Neuron (in vitro differentiated cells): ENCODE measurements around the gene CYFIP2.

Experiments used
- H2AFZ ChIP-seq: one replicate; pipeline ENCODE4 v1.6.1; 2013; ENCODE audit warnings: low read depth, mild to moderate bottlenecking, inconsistent platforms, low read length, moderate library complexity
- H3K27me3 ChIP-seq: one replicate; pipeline ENCODE4 v1.6.1; 2013; ENCODE audit warnings: low read length; ENCODE audit not compliant: insufficient read depth
- H3K36me3 ChIP-seq: one replicate; pipeline ENCODE4 v1.6.1; 2013; ENCODE audit warnings: low read length; ENCODE audit not compliant: insufficient read depth
- H3K4me1 ChIP-seq: one replicate; pipeline ENCODE4 v1.6.1; 2013; ENCODE audit warnings: low read length; ENCODE audit not compliant: insufficient read depth
- H3K4me3 ChIP-seq: 2 replicates; pipeline ENCODE4 v1.5.1; 2013; ENCODE audit warnings: mild to moderate bottlenecking, low read length, moderate library complexity
- H3K9me3 ChIP-seq: one replicate; pipeline ENCODE4 v1.6.1; 2013; ENCODE audit warnings: low read length

CYFIP2 gene

DNA sequence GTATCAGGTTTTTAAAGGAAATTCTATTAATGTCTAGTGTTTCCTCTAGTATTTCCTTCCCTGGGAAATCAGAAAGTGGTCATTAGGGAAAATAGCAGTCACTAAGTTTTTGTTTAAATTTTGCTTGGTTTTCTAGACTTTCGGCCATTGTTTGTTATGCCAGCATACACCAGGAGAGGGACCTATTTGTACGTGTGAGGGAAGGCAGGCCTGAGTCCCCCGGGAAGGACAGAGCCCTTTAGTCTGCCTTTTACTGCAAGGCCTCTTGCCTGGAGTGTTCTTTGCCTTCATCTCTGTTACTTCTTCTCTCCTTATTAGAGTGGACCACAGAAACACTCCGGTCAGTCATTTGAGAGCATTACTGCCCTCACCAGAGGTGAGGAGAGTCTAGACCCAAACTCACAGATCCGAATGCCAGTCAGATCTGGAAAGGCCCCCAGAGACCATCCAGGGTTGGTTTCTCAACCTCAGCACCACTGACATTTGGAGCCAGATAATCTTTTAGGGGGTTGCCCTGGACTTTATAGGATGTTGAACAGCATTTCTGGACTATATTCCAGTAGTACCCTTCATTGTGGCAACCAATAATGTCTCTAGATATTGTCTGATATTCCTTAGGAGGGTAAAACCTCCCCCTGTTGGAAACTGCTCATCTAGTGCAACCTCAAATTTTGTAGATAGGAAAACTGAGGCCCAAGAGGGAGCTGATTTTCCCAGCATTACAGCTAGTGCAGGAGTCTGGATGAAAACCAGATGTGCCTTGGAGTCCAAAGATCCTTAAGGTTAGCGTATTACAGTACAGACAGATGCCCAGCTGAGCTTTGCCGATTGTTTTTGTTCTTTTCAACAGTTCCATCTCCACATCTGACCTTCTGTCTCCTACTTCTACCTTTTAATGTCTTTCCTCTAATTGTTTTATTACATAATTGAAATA lies 101.1 kb downstream of the CYFIP2 start:
- Histone ChIP-seq H2AFZ (no peak overlapping the region), H3K4me1 (peaks cover 12% of the 10 kb centered on the region), H3K27me3 (no peaks in the 10 kb centered on the region), H3K36me3 (peaks cover 41% of the 10 kb centered on the region), H3K9me3 (no peaks in the 10 kb centered on the region), H3K4me3 (no peak overlapping the region)

DNA sequence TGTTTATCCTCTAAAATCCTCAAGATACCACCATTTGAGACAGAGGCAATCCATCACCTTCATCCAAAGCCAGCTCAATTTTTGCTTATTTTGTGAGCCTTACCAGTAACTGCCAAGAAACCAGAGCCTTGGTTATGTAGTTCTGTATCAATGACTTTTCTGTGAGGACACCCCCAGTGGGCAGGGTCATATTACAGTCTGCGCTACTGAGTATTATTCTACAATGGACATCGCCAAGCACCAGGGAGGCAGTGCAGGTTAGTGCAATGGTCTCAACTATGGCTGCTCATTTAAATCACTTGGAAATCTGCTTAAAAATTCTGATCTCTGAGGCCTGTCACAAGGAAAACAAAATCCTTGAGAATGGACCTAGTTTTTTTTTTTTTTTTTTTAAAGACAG lies 103.6 kb downstream of the CYFIP2 start:
- Histone ChIP-seq H3K4me3 (no peak overlapping the region), H3K9me3 (no peaks in the 10 kb centered on the region), H3K4me1 (peaks cover 12% of the 10 kb centered on the region), H3K36me3 (peaks cover 38% of the 10 kb centered on the region), H3K27me3 (no peaks in the 10 kb centered on the region), H2AFZ (no peak overlapping the region)

DNA sequence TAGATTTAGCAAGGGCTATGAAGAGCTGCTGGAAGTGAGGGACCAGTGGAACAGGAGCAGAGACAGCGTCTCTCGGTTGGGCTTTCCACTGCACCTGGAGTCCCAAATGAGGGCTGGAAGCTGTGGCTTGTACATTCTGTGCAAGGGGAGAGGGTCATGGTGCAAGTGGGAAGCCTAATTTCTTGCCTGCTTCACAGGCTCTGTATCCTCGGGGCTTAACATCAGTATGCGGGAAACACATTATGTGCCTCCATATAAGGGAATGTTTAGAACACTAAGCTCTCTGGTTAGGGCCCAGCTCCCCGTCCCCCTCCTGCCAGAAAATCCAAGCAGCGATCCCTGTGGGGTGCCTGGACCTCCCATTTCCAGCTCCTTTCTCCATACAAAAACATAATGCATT lies 105.0 kb downstream of the CYFIP2 start:
- Histone ChIP-seq H3K4me3 (no peak overlapping the region), H3K27me3 (no peaks in the 10 kb centered on the region), H3K9me3 (no peaks in the 10 kb centered on the region), H3K4me1 (peaks cover 12% of the 10 kb centered on the region), H2AFZ (no peak overlapping the region), H3K36me3 (peaks cover 43% of the 10 kb centered on the region)

DNA sequence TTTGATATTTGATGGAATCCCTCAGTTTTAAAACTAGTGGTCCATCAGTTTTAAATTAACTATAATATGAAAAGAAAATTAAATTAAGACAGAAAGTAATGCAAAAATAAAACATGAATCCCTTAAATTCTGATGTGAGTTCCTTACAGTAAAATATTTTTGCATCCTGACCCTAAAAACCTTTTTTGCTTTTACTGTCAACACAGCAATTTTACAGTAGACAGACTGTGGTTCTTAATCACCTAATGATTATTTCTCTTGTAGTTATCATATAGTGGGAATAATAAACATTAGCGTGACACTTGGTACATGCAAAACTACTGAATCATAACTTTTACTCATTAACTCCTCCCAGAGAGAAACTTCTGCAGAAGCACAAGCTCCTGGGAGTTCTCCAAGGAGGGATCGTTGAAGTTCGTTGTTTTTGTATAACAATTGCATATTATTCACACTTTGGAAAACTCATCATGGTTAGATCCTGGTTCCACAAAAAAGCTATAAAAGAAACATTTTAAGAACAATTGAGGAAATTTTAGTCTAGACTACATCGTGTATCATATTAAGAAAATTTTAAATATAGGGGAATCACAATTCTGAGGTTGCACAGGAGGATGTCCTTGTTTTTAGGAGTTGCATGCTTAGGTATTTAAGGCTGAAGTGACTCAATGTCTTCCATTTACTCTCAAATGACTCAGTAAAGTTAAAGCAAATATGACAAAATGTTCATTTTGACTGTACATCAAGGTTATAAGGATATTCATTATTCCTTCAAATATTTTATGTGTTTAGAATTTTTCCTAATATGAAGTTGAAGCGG lies 105.9 kb downstream of the CYFIP2 start:
- Histone ChIP-seq H3K9me3 (no peaks in the 10 kb centered on the region), H3K4me3 (no peak overlapping the region), H3K36me3 (peaks cover 49% of the 10 kb centered on the region), H3K27me3 (no peaks in the 10 kb centered on the region), H2AFZ (no peak overlapping the region), H3K4me1 (peaks cover 12% of the 10 kb centered on the region)

DNA sequence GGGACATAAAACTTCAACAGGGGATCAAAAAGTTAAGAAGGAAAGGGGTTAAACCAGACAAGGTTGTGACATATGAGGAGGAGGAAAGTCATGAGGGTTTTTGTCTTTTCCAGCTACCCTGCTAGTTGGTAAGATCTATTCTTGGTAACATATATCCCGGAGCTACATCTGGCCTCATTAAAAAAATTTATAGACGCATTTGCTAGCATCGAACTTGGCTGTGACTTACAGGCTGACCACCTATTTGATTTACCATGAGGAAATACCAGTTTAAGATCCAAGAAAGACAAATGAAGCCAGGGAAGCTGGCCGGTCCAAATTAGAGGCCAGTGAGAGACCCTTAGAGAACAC lies 106.5 kb downstream of the CYFIP2 start:
- Histone ChIP-seq H3K4me3 (no peak overlapping the region), H3K4me1 (peaks cover 12% of the 10 kb centered on the region), H2AFZ (no peak overlapping the region), H3K9me3 (no peaks in the 10 kb centered on the region), H3K36me3 (peaks cover 46% of the 10 kb centered on the region), H3K27me3 (no peaks in the 10 kb centered on the region)

DNA sequence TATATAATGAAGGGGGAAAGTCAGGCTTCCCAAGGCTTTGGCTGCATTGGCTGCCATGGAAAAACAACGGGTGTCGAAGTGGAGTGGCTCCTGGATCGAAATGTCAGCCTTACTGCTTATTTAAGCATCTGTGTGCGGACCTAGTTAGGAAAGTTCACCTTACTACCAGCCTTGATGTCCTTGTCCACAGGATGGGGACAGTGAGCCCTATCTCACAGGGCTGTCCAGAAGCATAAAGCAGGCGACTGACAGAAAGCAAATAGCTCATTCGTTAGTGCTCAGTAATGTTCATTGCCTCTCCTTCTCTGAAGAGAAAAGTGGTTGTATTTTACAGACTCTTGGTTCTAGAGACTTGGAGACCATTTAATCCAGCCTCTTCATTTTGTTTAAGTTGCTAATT lies 112.6 kb downstream of the CYFIP2 start:
- Histone ChIP-seq H3K4me3 (no peak overlapping the region), H3K9me3 (no peaks in the 10 kb centered on the region), H3K4me1 (no peaks in the 10 kb centered on the region), H2AFZ (no peak overlapping the region), H3K36me3 (peaks cover 69% of the 10 kb centered on the region), H3K27me3 (no peaks in the 10 kb centered on the region)

DNA sequence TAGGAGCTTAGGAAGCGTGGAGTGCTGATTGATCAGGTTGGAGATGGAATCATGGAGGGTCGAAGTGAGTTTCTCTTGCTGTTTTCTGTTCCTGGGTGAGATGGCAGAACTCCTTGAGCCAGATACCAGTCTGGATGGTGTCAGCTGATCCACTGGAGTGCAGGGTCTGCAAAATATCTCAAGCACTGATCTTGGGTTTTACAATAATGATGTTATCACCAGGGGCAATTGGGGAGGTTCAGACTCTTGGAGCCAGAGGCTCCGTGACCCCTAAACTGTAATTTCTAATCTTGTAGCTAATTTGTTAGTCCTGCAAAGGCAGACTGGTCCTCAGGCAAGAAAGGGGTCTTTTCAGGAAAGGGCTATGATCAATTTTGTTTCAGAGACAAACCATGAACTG lies 114.1 kb downstream of the CYFIP2 start:
- Histone ChIP-seq H2AFZ (no peak overlapping the region), H3K27me3 (no peaks in the 10 kb centered on the region), H3K4me3 (no peak overlapping the region), H3K36me3 (peaks cover 69% of the 10 kb centered on the region), H3K9me3 (no peaks in the 10 kb centered on the region), H3K4me1 (no peaks in the 10 kb centered on the region)

DNA sequence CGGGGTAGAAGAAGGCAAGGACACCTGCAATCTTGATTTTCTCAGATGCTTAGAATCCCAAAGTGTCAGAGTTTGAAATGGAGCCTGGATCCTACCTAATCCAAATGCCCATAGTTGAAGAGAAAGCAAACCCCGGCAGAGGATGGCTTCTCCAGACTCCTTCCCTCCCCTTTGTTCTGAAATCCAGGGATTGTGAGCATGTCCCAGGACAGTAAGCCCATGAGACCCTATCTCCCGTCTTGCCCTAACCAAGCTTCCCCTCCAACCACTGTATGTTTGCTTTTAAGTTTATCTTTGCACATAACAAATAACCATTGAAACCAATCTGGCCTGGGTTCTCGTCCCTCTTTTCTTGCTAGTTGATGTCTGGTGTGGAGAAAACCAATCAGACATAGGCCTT lies 115.8 kb downstream of the CYFIP2 start:
- no peak overlapping the region for H3K4me3 ChIP-seq
- no peaks in the 10 kb centered on the region for H3K27me3 ChIP-seq
- peaks cover 62% of the 10 kb centered on the region for H3K36me3 ChIP-seq
- H3K9me3 ChIP-seq, result no peaks in the 10 kb centered on the region
- H2AFZ ChIP-seq, result no peak overlapping the region
- no peaks in the 10 kb centered on the region for H3K4me1 ChIP-seq

DNA sequence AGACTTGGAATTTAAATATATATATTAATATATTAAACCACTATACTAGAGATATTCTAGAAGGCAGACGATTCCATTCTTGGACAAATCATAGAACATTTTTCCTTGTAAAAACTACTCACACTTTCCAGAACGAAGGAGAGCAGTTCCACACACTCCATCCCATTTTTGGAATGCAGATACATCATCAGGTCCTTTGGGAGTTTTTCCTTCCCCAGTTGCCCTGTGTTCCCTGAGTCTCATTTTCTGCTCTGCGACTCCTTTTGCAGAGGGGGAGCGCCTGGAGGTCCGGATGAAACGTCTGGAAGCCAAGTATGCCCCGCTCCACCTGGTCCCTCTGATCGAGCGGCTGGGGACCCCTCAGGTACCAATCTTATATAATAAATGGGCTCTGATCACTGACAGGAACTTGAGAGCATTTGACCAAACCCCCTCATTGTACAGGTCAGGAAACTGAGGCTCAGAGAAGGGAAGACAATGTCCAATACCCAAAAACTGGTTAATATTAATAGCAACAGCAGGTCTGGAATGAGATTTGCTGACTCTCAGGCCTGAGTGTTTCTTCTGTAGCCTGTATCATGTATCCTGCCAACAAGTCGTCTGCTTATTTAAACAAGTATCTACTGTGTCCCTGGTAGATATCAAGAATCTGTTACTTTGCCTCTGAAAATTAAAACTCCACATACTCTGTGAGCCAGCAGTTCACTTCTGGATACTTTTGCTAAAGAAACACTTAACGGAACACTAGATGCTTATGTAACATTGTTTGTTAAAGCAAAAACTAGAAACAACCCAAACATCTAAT lies 117.3 kb downstream of the CYFIP2 start:
- Histone ChIP-seq H3K4me3 (no peak overlapping the region), H3K4me1 (no peaks in the 10 kb centered on the region), H3K9me3 (no peaks in the 10 kb centered on the region), H3K27me3 (no peaks in the 10 kb centered on the region), H3K36me3 (peaks cover 54% of the 10 kb centered on the region), H2AFZ (no peak overlapping the region)

DNA sequence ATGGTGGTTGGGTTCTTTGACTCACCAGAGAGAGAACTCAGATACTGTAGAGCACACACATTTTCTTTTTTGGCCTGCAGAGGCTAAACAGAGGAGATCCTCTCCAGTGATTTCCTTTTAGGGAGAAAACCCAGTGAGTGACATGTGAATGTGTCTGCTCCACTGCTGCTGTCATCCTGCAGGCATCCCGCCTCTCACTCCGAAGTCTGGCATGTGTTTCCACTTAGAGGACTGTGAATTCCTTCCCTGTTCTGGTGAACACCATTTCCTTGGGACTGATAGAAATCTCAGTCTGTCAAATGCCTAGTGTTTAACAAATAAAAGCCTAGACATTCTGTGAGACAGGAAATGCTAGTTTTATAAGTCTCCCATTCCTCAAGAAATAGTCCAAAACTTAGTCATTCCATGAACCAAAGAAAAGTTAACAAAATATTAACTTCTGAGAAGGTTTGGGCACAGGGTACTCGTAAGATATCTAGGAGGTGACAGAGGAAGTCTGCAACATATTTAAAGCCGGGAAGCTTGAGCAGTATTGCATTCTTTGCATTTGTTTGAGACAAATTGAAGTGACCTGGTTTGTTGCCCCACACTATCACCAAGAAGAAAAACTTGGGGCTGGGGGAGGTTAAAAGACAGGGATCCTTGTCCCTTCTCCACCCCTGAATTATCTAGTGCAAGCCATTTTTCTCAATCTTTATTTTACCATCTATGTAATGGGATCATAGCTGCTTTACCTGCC lies 119.2 kb downstream of the CYFIP2 start:
- no peaks in the 10 kb centered on the region for H3K4me1 ChIP-seq
- no peak overlapping the region for H3K4me3 ChIP-seq
- H2AFZ ChIP-seq, result no peak overlapping the region
- H3K9me3 ChIP-seq, result no peaks in the 10 kb centered on the region
- H3K36me3 ChIP-seq, result peaks cover 63% of the 10 kb centered on the region
- no peaks in the 10 kb centered on the region for H3K27me3 ChIP-seq

DNA sequence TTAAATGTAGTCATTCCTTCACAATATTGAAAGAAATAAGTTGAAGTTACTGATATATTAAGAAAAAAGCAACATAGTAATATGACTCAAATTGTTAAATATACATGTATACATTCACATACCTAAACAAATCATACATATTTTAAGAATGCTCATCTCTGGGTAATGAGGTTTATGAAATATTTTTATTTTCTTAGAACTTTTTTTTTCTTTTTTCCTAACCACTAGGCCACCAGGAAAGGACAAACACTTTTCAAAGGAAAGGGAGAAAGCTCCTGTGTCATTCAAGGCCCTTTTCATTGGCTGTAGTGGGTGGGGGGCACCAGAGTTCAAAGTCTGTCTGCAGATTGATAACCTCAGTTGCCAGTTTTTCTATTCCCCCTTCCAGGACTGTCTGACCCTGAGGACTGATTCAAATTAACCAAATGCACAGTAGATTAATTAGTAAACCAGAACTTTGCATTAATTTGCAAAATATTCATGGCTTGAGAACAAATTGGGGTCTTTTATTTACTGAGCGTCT lies 121.2 kb downstream of the CYFIP2 start:
- no peak overlapping the region for H3K4me3 ChIP-seq
- no peaks in the 10 kb centered on the region for H3K4me1 ChIP-seq
- no peaks in the 10 kb centered on the region for H3K9me3 ChIP-seq
- H2AFZ ChIP-seq, result no peak overlapping the region
- peaks cover 70% of the 10 kb centered on the region for H3K36me3 ChIP-seq
- H3K27me3 ChIP-seq, result no peaks in the 10 kb centered on the region

DNA sequence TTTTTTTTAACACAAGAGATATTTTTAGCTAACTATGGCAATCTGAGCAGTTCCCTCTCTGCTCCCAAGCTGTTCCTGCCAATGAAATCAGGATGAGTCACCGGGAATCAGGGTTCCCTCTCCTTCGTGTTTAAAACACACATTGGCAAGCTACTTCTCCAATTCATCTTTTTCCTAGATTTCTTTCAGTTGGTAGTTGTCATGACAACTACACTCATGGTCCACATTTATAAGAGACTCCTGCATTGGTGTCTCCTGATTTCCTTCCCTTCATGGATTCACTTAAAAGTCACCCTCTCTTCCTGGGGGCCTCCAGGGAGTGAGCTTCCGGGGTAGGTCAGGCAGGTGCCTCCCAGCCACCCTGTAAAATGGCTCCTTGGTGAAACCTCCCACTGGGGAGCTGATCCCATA lies 121.8 kb downstream of the CYFIP2 start:
- Histone ChIP-seq H3K4me3 (no peak overlapping the region), H3K36me3 (peaks cover 67% of the 10 kb centered on the region), H3K27me3 (no peaks in the 10 kb centered on the region), H3K4me1 (no peaks in the 10 kb centered on the region), H2AFZ (no peak overlapping the region), H3K9me3 (no peaks in the 10 kb centered on the region)
